ENCODE data around the gene NINJ2.

The NINJ2 gene

DNA sequence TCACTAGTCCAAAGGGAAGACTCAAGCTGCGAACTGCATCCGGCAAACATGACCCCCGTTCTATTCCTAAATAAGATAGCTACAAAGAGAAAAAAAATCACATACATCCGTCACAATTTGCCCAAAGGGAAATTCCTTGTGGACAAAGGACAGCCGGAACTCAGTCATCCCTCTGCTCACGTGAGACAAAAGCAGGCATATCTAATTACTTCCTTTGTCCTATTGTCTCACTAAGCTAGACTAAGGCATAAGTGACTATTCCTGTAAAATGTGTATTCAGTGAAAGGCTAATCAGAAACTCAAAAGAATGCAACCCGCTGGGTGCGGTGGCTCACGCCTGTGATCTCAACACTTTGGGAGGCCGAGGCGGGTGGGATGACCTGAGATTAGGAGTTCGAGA, 27.2 kb upstream of the NINJ2 start:
- Histone ChIP-seq H3K27me3 (replicated peaks in 2 of 5; ENCODE audit: control insufficient read depth in 4 of 5, insufficient read depth in 5 of 5, low read length in 4 of 5) (no peaks in the 10 kb centered on the region), H3K4me3 (ENCODE audit: control insufficient read depth in 1 of 7, extremely low read depth in 1 of 7, insufficient read depth in 4 of 7, low read depth in 2 of 7, low read length in 6 of 7) (no peak overlapping the region), H3K9me3 (ENCODE audit: control extremely low read depth in 1 of 5, control insufficient read depth in 4 of 5, insufficient read depth in 2 of 5, low read depth in 1 of 5, low read length in 4 of 5) (no peaks in the 10 kb centered on the region), H3K36me3 (ENCODE audit: control insufficient read depth in 4 of 4, insufficient read depth in 4 of 4, low read length in 3 of 4) (no peaks in the 10 kb centered on the region), H3K4me1 (ENCODE audit: control extremely low read depth in 1 of 4, control insufficient read depth in 4 of 4, insufficient read depth in 4 of 4, low read length in 3 of 4) (peaks cover 3 to 12% (median 3%) of the 10 kb centered on the region in 4 experiments), H3K27ac (ENCODE audit: insufficient read depth in 1 of 2, low read depth in 1 of 2, low read length in 2 of 2, poor library complexity in 1 of 2, severe bottlenecking in 2 of 2) (no peak overlapping the region)
- no peak for DNase-seq
- 99% methylated on average over 9 of the region's 12 CpGs for WGBS (ENCODE audit: insufficient coverage)
- ChIA-PET CTCF (interaction anchor here (1.4 kb wide), 1 partner anchor 16 kb away, joined by 3 read pairs; no protein-coding TSS in a partner anchor), POLR2A (no interaction called here)

DNA sequence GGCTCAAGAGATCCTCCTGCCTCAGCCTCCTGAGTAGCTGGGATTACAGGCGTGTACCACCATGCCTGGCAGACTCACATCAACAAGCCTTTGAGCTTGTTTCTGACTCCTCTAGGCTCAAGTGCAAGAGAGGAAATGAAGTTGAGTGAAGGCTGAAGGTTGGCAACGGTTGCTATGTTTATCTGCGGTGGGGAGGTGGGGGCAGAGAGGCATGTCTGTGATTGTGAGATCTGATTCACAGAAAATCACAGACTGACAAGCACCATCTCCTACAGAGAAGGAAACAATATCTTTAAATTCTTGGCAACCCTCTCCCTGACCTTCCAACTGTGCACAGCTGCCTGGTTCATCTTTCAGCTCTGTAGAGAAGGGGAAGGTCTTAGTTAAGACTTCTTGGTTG, 22.1 kb upstream of the NINJ2 start:
- Histone ChIP-seq H3K9me3 (ENCODE audit: control extremely low read depth in 1 of 5, control insufficient read depth in 4 of 5, insufficient read depth in 2 of 5, low read depth in 1 of 5, low read length in 4 of 5) (no peaks in the 10 kb centered on the region), H3K27me3 (replicated peaks in 2 of 5; ENCODE audit: control insufficient read depth in 4 of 5, insufficient read depth in 5 of 5, low read length in 4 of 5) (no peaks in the 10 kb centered on the region), H3K4me3 (ENCODE audit: control insufficient read depth in 1 of 7, extremely low read depth in 1 of 7, insufficient read depth in 4 of 7, low read depth in 2 of 7, low read length in 6 of 7) (no peak overlapping the region), H3K4me1 (ENCODE audit: control extremely low read depth in 1 of 4, control insufficient read depth in 4 of 4, insufficient read depth in 4 of 4, low read length in 3 of 4) (peaks cover 6 to 14% (median 9%) of the 10 kb centered on the region in 4 experiments), H3K27ac (ENCODE audit: insufficient read depth in 1 of 2, low read depth in 1 of 2, low read length in 2 of 2, poor library complexity in 1 of 2, severe bottlenecking in 2 of 2) (peak overlapping the region; percentile 32 to 33), H3K36me3 (ENCODE audit: control insufficient read depth in 4 of 4, insufficient read depth in 4 of 4, low read length in 3 of 4) (no peaks in the 10 kb centered on the region)
- WGBS (ENCODE audit: insufficient coverage): 40% methylated on average over 1 of the region's 3 CpGs
- DNase-seq: peak; percentile 82 to 95 (median 93)
- POLR2A ChIA-PET: interaction anchor here (1.4 kb wide), 1 partner anchor 66 kb away, joined by 3 read pairs; no protein-coding TSS in a partner anchor
- CTCF ChIA-PET: interaction anchor here (0.7 to 1.9 kb wide), 8 partner anchors 9 to 71 kb away, joined by 3 to 6 read pairs (median 4); partner anchors contain the start of gene NINJ2

DNA sequence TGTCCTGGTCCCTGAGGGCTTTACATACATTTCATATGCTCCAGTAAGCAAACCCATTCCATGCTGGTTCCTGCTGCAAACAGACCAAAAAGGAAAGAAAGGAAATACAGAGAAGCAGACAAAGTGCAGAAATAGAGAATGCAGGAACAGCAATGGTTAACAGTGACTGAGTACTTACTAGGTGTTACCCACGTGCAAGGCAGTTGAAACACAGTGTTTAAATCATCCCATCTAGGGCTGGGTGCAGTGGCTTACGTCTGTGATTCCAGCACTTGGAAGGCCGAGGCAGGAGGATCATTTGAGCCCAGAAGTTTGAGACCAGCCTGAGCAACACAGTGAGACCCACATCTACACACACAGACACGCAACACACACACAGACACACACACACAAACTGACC, 21.2 kb upstream of the NINJ2 start:
- Histone ChIP-seq H3K27ac (ENCODE audit: insufficient read depth in 1 of 2, low read depth in 1 of 2, low read length in 2 of 2, poor library complexity in 1 of 2, severe bottlenecking in 2 of 2) (no peak overlapping the region), H3K36me3 (ENCODE audit: control insufficient read depth in 4 of 4, insufficient read depth in 4 of 4, low read length in 3 of 4) (no peaks in the 10 kb centered on the region), H3K4me1 (ENCODE audit: control extremely low read depth in 1 of 4, control insufficient read depth in 4 of 4, insufficient read depth in 4 of 4, low read length in 3 of 4) (peaks cover 6 to 14% (median 9%) of the 10 kb centered on the region in 4 experiments), H3K27me3 (replicated peaks in 2 of 5; ENCODE audit: control insufficient read depth in 4 of 5, insufficient read depth in 5 of 5, low read length in 4 of 5) (no peaks in the 10 kb centered on the region), H3K9me3 (ENCODE audit: control extremely low read depth in 1 of 5, control insufficient read depth in 4 of 5, insufficient read depth in 2 of 5, low read depth in 1 of 5, low read length in 4 of 5) (no peaks in the 10 kb centered on the region), H3K4me3 (ENCODE audit: control insufficient read depth in 1 of 7, extremely low read depth in 1 of 7, insufficient read depth in 4 of 7, low read depth in 2 of 7, low read length in 6 of 7) (no peak overlapping the region)
- POLR2A ChIA-PET: no interaction called here
- WGBS (ENCODE audit: insufficient coverage): 64% methylated on average over 1 of the region's 4 CpGs
- DNase-seq: no peak
- CTCF ChIA-PET: interaction anchor here (1.0 to 1.3 kb wide), 2 partner anchors 22 to 45 kb away, joined by 3 to 4 read pairs; partner anchors contain the start of gene NINJ2

DNA sequence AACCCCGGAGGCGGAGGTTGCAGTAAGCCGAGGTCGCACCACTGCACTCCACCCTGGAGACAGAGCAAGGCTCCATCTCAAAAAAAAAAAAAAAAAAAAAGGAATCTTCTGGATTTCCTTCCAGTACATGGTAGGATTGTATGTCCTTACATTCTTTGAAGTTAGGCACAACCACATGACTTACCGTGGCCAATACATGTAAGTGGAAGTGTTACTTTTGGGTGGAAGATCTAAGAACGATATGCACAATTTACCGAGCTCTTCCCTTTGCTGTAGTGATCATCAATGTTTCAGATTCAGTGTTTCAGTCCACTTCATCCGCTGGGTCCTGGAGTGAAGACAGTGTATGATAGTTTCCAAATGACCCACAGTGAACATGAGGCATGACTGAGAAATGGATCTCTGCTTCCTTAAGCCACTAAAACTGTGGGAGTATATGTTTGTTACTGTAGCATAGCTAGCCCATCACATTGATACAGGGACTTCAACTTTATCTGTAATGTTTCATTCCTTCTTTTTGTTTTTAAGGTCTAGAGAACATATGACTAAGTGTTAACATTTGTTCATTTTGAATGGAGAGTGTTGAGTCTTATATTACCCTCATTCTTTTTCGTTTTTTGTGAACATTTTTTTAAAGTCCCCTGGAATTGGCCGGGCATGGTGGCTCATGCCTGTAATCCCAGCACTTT, 18.5 kb upstream of the NINJ2 start:
- ChIA-PET POLR2A (no interaction called here), CTCF (no interaction called here)
- peaks cover 6 to 14% (median 9%) of the 10 kb centered on the region in 4 experiments for H3K4me1 ChIP-seq (ENCODE audit: control extremely low read depth in 1 of 4, control insufficient read depth in 4 of 4, insufficient read depth in 4 of 4, low read length in 3 of 4)
- no peak overlapping the region for H3K4me3 ChIP-seq (ENCODE audit: control insufficient read depth in 1 of 7, extremely low read depth in 1 of 7, insufficient read depth in 4 of 7, low read depth in 2 of 7, low read length in 6 of 7)
- no peaks in the 10 kb centered on the region for H3K9me3 ChIP-seq (ENCODE audit: control extremely low read depth in 1 of 5, control insufficient read depth in 4 of 5, insufficient read depth in 2 of 5, low read depth in 1 of 5, low read length in 4 of 5)
- H3K27me3 ChIP-seq (replicated peaks in 2 of 5; ENCODE audit: control insufficient read depth in 4 of 5, insufficient read depth in 5 of 5, low read length in 4 of 5): no peaks in the 10 kb centered on the region
- no peaks in the 10 kb centered on the region for H3K36me3 ChIP-seq (ENCODE audit: control insufficient read depth in 4 of 4, insufficient read depth in 4 of 4, low read length in 3 of 4)
- WGBS (ENCODE audit: insufficient coverage): 93% methylated on average over 7 of the region's 10 CpGs
- no peak for DNase-seq
- H3K27ac ChIP-seq (ENCODE audit: insufficient read depth in 1 of 2, low read depth in 1 of 2, low read length in 2 of 2, poor library complexity in 1 of 2, severe bottlenecking in 2 of 2): no peak overlapping the region

DNA sequence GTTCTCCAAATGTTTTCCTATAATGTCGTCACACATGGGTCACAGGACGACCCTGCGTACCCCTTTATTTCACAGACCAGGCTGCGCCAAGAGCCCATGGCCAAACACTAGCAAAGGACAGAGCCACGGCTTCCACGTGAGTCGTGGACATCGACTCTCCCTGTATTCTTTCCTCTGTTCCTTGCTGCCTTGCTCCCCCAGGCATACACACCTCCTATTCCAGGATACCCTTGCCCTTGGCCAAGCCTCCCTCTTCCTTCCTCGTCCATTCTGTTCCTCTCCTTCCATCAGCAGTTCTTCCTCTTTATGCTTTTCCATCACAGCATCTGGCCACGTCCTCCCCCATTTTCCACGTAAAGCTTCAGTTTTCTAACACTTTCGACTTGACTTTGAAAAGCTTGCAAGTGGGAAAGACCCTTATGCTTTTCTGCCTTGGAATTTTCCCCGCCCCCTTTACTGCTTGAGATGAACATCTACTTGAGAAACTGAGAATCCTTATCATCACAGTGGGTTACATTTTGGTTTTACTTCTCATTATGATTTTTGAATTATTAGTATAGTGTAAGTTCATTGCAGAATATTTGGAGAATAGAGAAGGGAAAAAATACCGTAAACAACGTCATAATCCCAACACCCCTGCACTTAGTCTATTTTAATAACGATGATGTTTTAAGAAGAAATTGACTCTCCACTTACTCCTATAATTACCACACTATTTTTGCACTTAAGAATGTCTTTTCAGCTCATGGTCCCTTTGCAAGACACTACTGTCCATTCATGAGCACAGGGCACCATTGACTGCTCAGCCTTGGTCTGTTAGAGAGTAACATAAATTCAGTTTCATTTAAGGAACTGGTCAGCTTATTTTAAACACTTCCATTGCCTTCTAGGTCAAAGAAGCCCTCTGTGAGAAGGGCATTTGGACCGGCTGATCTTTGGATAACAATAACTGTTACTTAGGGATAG, 15.8 kb upstream of the NINJ2 start:
- no peaks in the 10 kb centered on the region for H3K36me3 ChIP-seq (ENCODE audit: control insufficient read depth in 4 of 4, insufficient read depth in 4 of 4, low read length in 3 of 4)
- no peak for DNase-seq
- CTCF ChIA-PET: no interaction called here

DNA sequence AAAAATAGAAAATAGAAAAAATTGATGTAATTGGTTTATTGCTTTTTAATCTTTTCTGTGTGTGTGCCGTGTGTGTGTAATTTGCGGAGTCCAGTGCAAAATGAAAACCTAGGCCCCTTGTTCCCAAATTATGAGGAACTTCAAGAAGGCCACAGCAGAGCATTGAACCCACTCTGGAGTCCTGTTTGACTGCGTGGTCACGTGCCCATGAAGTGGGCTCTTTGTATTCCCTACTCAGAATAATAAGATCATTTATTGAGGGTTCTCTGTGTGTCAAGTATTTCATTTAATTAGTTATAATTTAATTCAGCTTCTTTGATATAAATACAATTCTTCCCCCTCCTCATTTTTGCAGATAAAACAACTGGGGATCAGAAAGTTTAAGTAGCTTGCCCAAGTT, 12.3 kb upstream of the NINJ2 start:
- no peaks in the 10 kb centered on the region for H3K36me3 ChIP-seq (ENCODE audit: control insufficient read depth in 4 of 4, insufficient read depth in 4 of 4, low read length in 3 of 4)
- H3K4me3 ChIP-seq (ENCODE audit: control insufficient read depth in 1 of 7, extremely low read depth in 1 of 7, insufficient read depth in 4 of 7, low read depth in 2 of 7, low read length in 6 of 7): no peak overlapping the region
- WGBS (ENCODE audit: insufficient coverage): 100% methylated on average over 2 of the region's 4 CpGs
- H3K9me3 ChIP-seq (ENCODE audit: control extremely low read depth in 1 of 5, control insufficient read depth in 4 of 5, insufficient read depth in 2 of 5, low read depth in 1 of 5, low read length in 4 of 5): no peaks in the 10 kb centered on the region
- CTCF ChIA-PET: interaction anchor here (1.2 kb wide), 1 partner anchor 10 kb away, joined by 4 read pairs; no protein-coding TSS in a partner anchor
- DNase-seq: no peak
- peaks cover 8 to 26% (median 13%) of the 10 kb centered on the region in 4 experiments for H3K4me1 ChIP-seq (ENCODE audit: control extremely low read depth in 1 of 4, control insufficient read depth in 4 of 4, insufficient read depth in 4 of 4, low read length in 3 of 4)
- no peaks in the 10 kb centered on the region for H3K27me3 ChIP-seq (replicated peaks in 2 of 5; ENCODE audit: control insufficient read depth in 4 of 5, insufficient read depth in 5 of 5, low read length in 4 of 5)
- POLR2A ChIA-PET: no interaction called here
- no peak overlapping the region for H3K27ac ChIP-seq (ENCODE audit: insufficient read depth in 1 of 2, low read depth in 1 of 2, low read length in 2 of 2, poor library complexity in 1 of 2, severe bottlenecking in 2 of 2)

More for the DNA sequence above, 15.8 kb upstream of the NINJ2 start:
- Histone ChIP-seq H3K4me1 (ENCODE audit: control extremely low read depth in 1 of 4, control insufficient read depth in 4 of 4, insufficient read depth in 4 of 4, low read length in 3 of 4) (peaks cover 3 to 11% (median 7%) of the 10 kb centered on the region in 4 experiments), H3K27me3 (replicated peaks in 2 of 5; ENCODE audit: control insufficient read depth in 4 of 5, insufficient read depth in 5 of 5, low read length in 4 of 5) (no peaks in the 10 kb centered on the region), H3K27ac (ENCODE audit: insufficient read depth in 1 of 2, low read depth in 1 of 2, low read length in 2 of 2, poor library complexity in 1 of 2, severe bottlenecking in 2 of 2) (no peak overlapping the region), H3K9me3 (ENCODE audit: control extremely low read depth in 1 of 5, control insufficient read depth in 4 of 5, insufficient read depth in 2 of 5, low read depth in 1 of 5, low read length in 4 of 5) (no peaks in the 10 kb centered on the region), H3K4me3 (ENCODE audit: control insufficient read depth in 1 of 7, extremely low read depth in 1 of 7, insufficient read depth in 4 of 7, low read depth in 2 of 7, low read length in 6 of 7) (no peak overlapping the region)
- 96% methylated on average over 10 of the region's 17 CpGs for WGBS (ENCODE audit: insufficient coverage)
- POLR2A ChIA-PET: no interaction called here

All from common myeloid progenitor, CD34-positive (primary cell).